Bronchial smooth muscle cell (primary cell): ENCODE results near the gene ACTN2. TPM values are rescaled to one million over a fixed set of nuclear protein-coding genes. Genes with fewer than 3 reads are reported as not detected.

Source experiments
- total RNA-seq: library from RNA; depleted of rRNA; stranded (reverse); fragments of >200 nt; gene quantifications from 2 replicates; pipeline ENCODE4 v1.2.1, GENCODE V29; 2014

ACTN2 gene
- under 0.01 TPM in 1 of 2 replicates, not detected in the other for total RNA-seq

GRCh38 chr1:236685917-236686814 is at the start of gene ACTN2:
ACTN2 (plus strand) TSS chr1:236686499; CDS start chr1:236686674, 175 bp downstream.

DNA sequence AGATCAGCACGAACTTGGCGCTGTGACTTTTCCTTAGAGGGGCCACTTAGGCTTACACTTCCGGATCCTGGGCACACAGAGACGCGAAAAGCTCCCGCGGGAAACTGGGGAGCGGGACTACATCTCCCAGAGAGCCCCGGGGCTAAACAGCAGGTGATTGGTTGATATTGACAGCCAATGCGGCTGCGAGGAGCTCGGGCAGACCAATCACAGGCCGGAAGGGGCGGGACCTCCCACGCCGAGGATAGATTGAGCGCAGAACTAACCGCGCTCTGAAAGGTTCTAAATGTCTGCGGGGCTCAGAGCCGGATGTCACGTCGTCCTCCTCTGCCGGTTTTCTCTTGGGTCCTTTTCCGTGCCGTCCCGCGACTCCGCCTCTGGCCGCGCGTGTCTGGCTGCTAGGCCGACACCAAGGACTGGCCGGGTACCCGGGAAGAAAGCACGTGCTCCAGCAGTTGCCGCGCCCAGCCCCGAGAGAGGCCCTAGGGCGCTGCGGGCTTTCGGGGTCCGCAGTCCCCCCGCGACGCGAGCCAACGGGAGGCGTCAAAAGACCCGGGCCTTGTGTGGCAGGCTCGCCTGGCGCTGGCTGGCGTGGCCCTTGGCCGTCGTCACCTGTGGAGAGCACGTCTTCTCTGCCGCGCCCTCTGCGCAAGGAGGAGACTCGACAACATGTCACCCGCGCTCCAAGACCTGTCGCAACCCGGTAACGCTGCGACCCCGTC is 108.9 kb downstream of the ACTN2 start, which contains the start of gene MTR:
Gene MTR, plus strand, starts transcription at position 258 of the 722 bp plus-strand sequence. Its CDS starts 412 bp downstream, at position 670.

Other genes starting within 250 kb of the ACTN2 start
- gene LGALS8, start 162.5 kb upstream of the ACTN2 start, total RNA-seq: 39.2 and 41.0 TPM in 2 replicates
- 12.5 and 17.2 TPM in 2 replicates for gene HEATR1, start 82.0 kb upstream of the ACTN2 start, total RNA-seq
- 22.5 and 24.6 TPM in 2 replicates for gene MTR, start 108.8 kb downstream of the ACTN2 start, total RNA-seq